Lower leg skin (tissue), 4 donors: ENCODE results near the gene SRSF10. TPM values are rescaled to one million over a fixed set of nuclear protein-coding genes. Genes with fewer than 3 reads are reported as not detected.
A peak's percentile ranks its signal among the peaks of the same experiment; 100 is the strongest.
"Not testable (repeated sequence)": the region's sequence is repeated elsewhere in the genome, so short reads cannot be mapped to it uniquely, and the experiment has no call there.

Experiments used
- DNase-seq, 2 donors: peaks; one replicate each; pipeline ENCODE4 v3.0.0-alpha.2; 2019; ENCODE audit warnings: low spot score in 2 of 2
- H3K4me3 ChIP-seq: fragments of 200-600 bp; sonication (generic); 2 replicates; pipeline ENCODE4 v1.5.1; 2017; ENCODE audit warnings: mild to moderate bottlenecking, low read depth; ENCODE audit not compliant: poor library complexity, severe bottlenecking
- CTCF ChIP-seq, 3 donors: fragments of 450-650 bp; IDR thresholded peaks; one replicate each; pipeline ENCODE4 v1.5.1; 2016; ENCODE audit warnings: antibody characterized with exemption in 3 of 3, mild to moderate bottlenecking in 3 of 3, moderate library complexity in 2 of 3
- POLR2A ChIP-seq, 2 donors: fragments of 450-650 bp; IDR thresholded peaks; one replicate each; pipeline ENCODE4 v1.6.1; 2016 to 2017; ENCODE audit warnings: antibody characterized with exemption in 2 of 2, mild to moderate bottlenecking in 1 of 2, moderate library complexity in 1 of 2
- WGBS, 2 donors: methylation state at CpG; one replicate each; pipeline ENCODE4 v1.1.5; 2018; 5-methylcytosine and 5-hydroxymethylcytosine counted together
- intact Hi-C: fragments of 100-400 bp; cut with DNase I; formaldehyde crosslinking; loops from one replicate; pipeline ENCODE4 v1.15.0; 2023; ENCODE audit warnings: low total_unique reads
- total RNA-seq, 4 donors: library from RNA; depleted of rRNA; stranded (reverse); fragments of >200 nt; gene quantifications; one replicate each; pipeline ENCODE4 v1.1.0, GENCODE V29; 2016

SRSF10 gene
- total RNA-seq, 4 donors from 2014 or later: 41.3 to 68.3 (median 47.4) TPM

- no peak for DNase-seq
- intact Hi-C loops: no loop called here
- WGBS, 2 donors: 52 to 66% methylated on average over 5 of the region's 5 CpGs
- TF ChIP-seq POLR2A (IDR thresholded peaks at IDR 0.05) (no peak), CTCF (IDR thresholded peaks at IDR 0.05) (no peak)
- H3K4me3 ChIP-seq: no peak overlapping the region
These were observed 39.9 kb upstream of the SRSF10 start for GRCh38 chr1:24020025-24020424.

- peak; percentile 95 to 99 for DNase-seq
- intact Hi-C loops: no loop called here
- H3K4me3 ChIP-seq: no peak overlapping the region
- 29 to 34% methylated on average over 20 of the region's 20 CpGs for WGBS, 2 donors
- TF ChIP-seq POLR2A (IDR thresholded peaks at IDR 0.05) (no peak), CTCF (IDR thresholded peaks at IDR 0.05) (no peak)
These were observed 38.8 kb upstream of the SRSF10 start for GRCh38 chr1:24018611-24019580.

GRCh38 chr1:24015221-24016210 is 35.4 kb upstream of the SRSF10 start:
- WGBS, 2 donors: 46 to 50% methylated on average over 6 of the region's 6 CpGs
- no peak overlapping the region for H3K4me3 ChIP-seq
- intact Hi-C loops: no loop called here
- no peak for TF ChIP-seq POLR2A (IDR thresholded peaks at IDR 0.05)
- no peak for TF ChIP-seq CTCF (IDR thresholded peaks at IDR 0.05)
- peak; percentile 37 to 59 for DNase-seq

GRCh38 chr1:24012878-24013277 is 32.8 kb upstream of the SRSF10 start:
- H3K4me3 ChIP-seq, intact Hi-C loops: not testable (repeated sequence)
- WGBS, 2 donors: 93 to 98% methylated on average over 8 of the region's 8 CpGs
- peak in 1 of 2 donors; percentile 68 for DNase-seq

- TF ChIP-seq CTCF (IDR thresholded peaks at IDR 0.05) (no peak), POLR2A (IDR thresholded peaks at IDR 0.05) (no peak)
- no peak overlapping the region for H3K4me3 ChIP-seq
- DNase-seq: peak in 1 of 2 donors; percentile 40
- WGBS, 2 donors: 35 to 51% methylated on average over 3 to 5 of the region's 5 CpGs
- intact Hi-C loops: no loop called here
These were observed 30.5 kb upstream of the SRSF10 start for GRCh38 chr1:24010650-24011049.

- TF ChIP-seq CTCF (IDR thresholded peaks at IDR 0.05) (no peak), POLR2A (IDR thresholded peaks at IDR 0.05) (no peak)
- intact Hi-C loops: no loop called here
- H3K4me3 ChIP-seq: no peak overlapping the region
These were observed 29.3 kb upstream of the SRSF10 start for GRCh38 chr1:24009406-24009805.

GRCh38 chr1:24008574-24009184 is 28.6 kb upstream of the SRSF10 start:
- H3K4me3 ChIP-seq, intact Hi-C loops, DNase-seq: not testable (repeated sequence)
- 31 to 36% methylated on average over 3 of the region's 3 CpGs for WGBS, 2 donors

More at GRCh38 chr1:24009406-24009805, 29.3 kb upstream of the SRSF10 start:
- WGBS, 2 donors: 92 to 95% methylated on average over 1 of the region's 1 CpG
- no peak for DNase-seq
